Neural progenitor cell (in vitro differentiated cells): Measurements from ENCODE around the gene RGCC.

Source experiments
- CTCF ChIP-seq: fragments of 200-600 bp; sonication (generic); IDR thresholded peaks from 2 replicates; pipeline ENCODE4 v1.5.1; 2017; ENCODE audit warnings: antibody characterized with exemption, mild to moderate bottlenecking
- EZH2phosphoT487 ChIP-seq: fragments of 200-600 bp; sonication (generic); IDR thresholded peaks from 2 replicates; pipeline ENCODE4 v1.6.1; 2017; ENCODE audit warnings: antibody characterized with exemption

DNA sequence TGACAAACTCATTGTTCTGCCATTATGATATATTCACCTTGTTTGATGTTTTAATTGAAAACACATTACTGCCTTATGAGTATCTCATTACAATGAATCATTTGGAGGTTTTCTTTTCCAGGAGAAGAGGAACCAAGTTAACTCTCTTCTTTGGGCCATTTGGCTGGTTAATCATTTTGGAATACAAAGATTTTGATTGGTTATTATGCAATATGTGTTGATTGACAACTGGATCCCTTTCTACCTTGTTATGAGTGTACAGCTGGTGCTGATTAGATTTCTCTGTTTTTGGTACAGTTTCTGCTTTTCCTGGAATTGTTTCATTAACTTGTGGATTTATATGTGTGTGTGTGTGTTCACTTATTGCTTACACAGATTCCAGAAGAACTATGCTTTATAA lies 49.2 kb upstream of the RGCC start:
- TF ChIP-seq CTCF = no peak
- TF ChIP-seq EZH2phosphoT487 = no peak
